ENCODE data around the gene NBEAL2.

The NBEAL2 gene

GRCh38 chr3:47003461-47004368 lies 24.2 kb downstream of the NBEAL2 start:
- Histone ChIP-seq H3K36me3 (ENCODE audit: low read length) (no peaks in the 10 kb centered on the region), H3K79me2 (ENCODE audit: insufficient read depth, low read length) (no peaks in the 10 kb centered on the region), H3K9ac (ENCODE audit: low read length) (no peak overlapping the region), H3K4me3 (ENCODE audit: insufficient read depth, low read length, poor library complexity, severe bottlenecking) (no peak overlapping the region), H3K27me3 (ENCODE audit: low read length) (no peaks in the 10 kb centered on the region), H2AFZ (ENCODE audit: low read depth, low read length, severe bottlenecking) (no peak overlapping the region), H3K4me2 (ENCODE audit: low read depth, low read length, poor library complexity, severe bottlenecking) (no peak overlapping the region), H3K9me2 (replicated peaks; ENCODE audit: insufficient read depth, low read length) (no peaks in the 10 kb centered on the region), H3F3A (ENCODE audit: insufficient read depth) (no peaks in the 10 kb centered on the region), H3K27ac (ENCODE audit: low read depth, low read length) (no peak overlapping the region), H3K9me3 (ENCODE audit: insufficient read depth, low read length) (no peaks in the 10 kb centered on the region), H4K20me1 (ENCODE audit: low read depth, low read length) (no peaks in the 10 kb centered on the region)
- TF ChIP-seq EZH2phosphoT487 (conservative IDR thresholded peaks at IDR 0.05; ENCODE audit: low read length) (no peak), CTCF (IDR thresholded peaks at IDR 0.05; ENCODE audit: insufficient read depth, low read length, poor library complexity, severe bottlenecking) (no peak)

GRCh38 chr3:47004369-47005211 lies 25.1 kb downstream of the NBEAL2 start:
- H3K27me3 ChIP-seq (ENCODE audit: low read length), result no peaks in the 10 kb centered on the region
- H4K20me1 ChIP-seq (ENCODE audit: low read depth, low read length), result no peaks in the 10 kb centered on the region
- no peaks in the 10 kb centered on the region for H3K9me3 ChIP-seq (ENCODE audit: insufficient read depth, low read length)
- no peaks in the 10 kb centered on the region for H3K79me2 ChIP-seq (ENCODE audit: insufficient read depth, low read length)
- no peaks in the 10 kb centered on the region for H3K9me2 ChIP-seq (replicated peaks; ENCODE audit: insufficient read depth, low read length)
- H3F3A ChIP-seq (ENCODE audit: insufficient read depth), result no peaks in the 10 kb centered on the region
- H3K36me3 ChIP-seq (ENCODE audit: low read length), result no peaks in the 10 kb centered on the region
- no peak overlapping the region for H2AFZ ChIP-seq (ENCODE audit: low read depth, low read length, severe bottlenecking)
- no peak overlapping the region for H3K9ac ChIP-seq (ENCODE audit: low read length)
- no peak overlapping the region for H3K4me3 ChIP-seq (ENCODE audit: insufficient read depth, low read length, poor library complexity, severe bottlenecking)
- no peak overlapping the region for H3K27ac ChIP-seq (ENCODE audit: low read depth, low read length)
- TF ChIP-seq CTCF (IDR thresholded peaks at IDR 0.05; ENCODE audit: insufficient read depth, low read length, poor library complexity, severe bottlenecking) (no peak), EZH2phosphoT487 (conservative IDR thresholded peaks at IDR 0.05; ENCODE audit: low read length) (no peak)
- no peak overlapping the region for H3K4me2 ChIP-seq (ENCODE audit: low read depth, low read length, poor library complexity, severe bottlenecking)

GRCh38 chr3:47005212-47006144 lies 26.0 kb downstream of the NBEAL2 start:
- no peaks in the 10 kb centered on the region for H3F3A ChIP-seq (ENCODE audit: insufficient read depth)
- H3K4me2 ChIP-seq (ENCODE audit: low read depth, low read length, poor library complexity, severe bottlenecking), result no peak overlapping the region
- no peak overlapping the region for H3K4me3 ChIP-seq (ENCODE audit: insufficient read depth, low read length, poor library complexity, severe bottlenecking)
- H2AFZ ChIP-seq (ENCODE audit: low read depth, low read length, severe bottlenecking), result no peak overlapping the region
- no peak overlapping the region for H3K27ac ChIP-seq (ENCODE audit: low read depth, low read length)
- H3K36me3 ChIP-seq (ENCODE audit: low read length), result no peaks in the 10 kb centered on the region
- H3K27me3 ChIP-seq (ENCODE audit: low read length), result no peaks in the 10 kb centered on the region
- no peaks in the 10 kb centered on the region for H3K9me2 ChIP-seq (replicated peaks; ENCODE audit: insufficient read depth, low read length)
- H3K9me3 ChIP-seq (ENCODE audit: insufficient read depth, low read length), result no peaks in the 10 kb centered on the region
- no peaks in the 10 kb centered on the region for H4K20me1 ChIP-seq (ENCODE audit: low read depth, low read length)
- H3K79me2 ChIP-seq (ENCODE audit: insufficient read depth, low read length), result no peaks in the 10 kb centered on the region
- no peak overlapping the region for H3K9ac ChIP-seq (ENCODE audit: low read length)
- TF ChIP-seq EZH2phosphoT487 (conservative IDR thresholded peaks at IDR 0.05; ENCODE audit: low read length) (no peak), CTCF (IDR thresholded peaks at IDR 0.05; ENCODE audit: insufficient read depth, low read length, poor library complexity, severe bottlenecking) (no peak)

Measured in SU-DHL-6 (cell line).